GM13977 (cell line): Measurements from ENCODE around the gene KIF25.

Experiments
- DNase-seq: peaks from one replicate; pipeline ENCODE4 v3.0.0; 2012; ENCODE audit warnings: low spot score
- CTCF ChIP-seq: IDR thresholded peaks from 2 replicates; pipeline ENCODE4 v1.5.1; 2012; ENCODE audit warnings: mild to moderate bottlenecking, control low read depth; ENCODE audit not compliant: insufficient read depth; ENCODE audit errors: extremely low read depth, missing control alignments
- in situ Hi-C: fragments of 300-500 bp; cut with MboI; formaldehyde crosslinking; loops from one replicate; pipeline ENCODE4 v1.12.0; 2022; ENCODE audit warnings: low sequenced_read_pairs, low pct_unique_long_range_greater_than_20kb, mixed read lengths, inconsistent platforms; ENCODE audit not compliant: unreplicated experiment

Gene KIF25

GRCh38 chr6:168027521-168027920 is 30.1 kb downstream of the KIF25 start:
- no peak for DNase-seq
- TF ChIP-seq CTCF = no peak
- in situ Hi-C loops = no loop called here

- DNase-seq = no peak
- TF ChIP-seq CTCF = no peak
- in situ Hi-C loops = no loop called here
Measured at GRCh38 chr6:168028181-168028580, 30.7 kb downstream of the KIF25 start.

- in situ Hi-C loops = no loop called here
- no peak for TF ChIP-seq CTCF
- no peak for DNase-seq
Measured at GRCh38 chr6:168029459-168030217, 32.2 kb downstream of the KIF25 start.

GRCh38 chr6:168030218-168030746 is 32.8 kb downstream of the KIF25 start:
- in situ Hi-C loops = no loop called here
- no peak for DNase-seq
- no peak for TF ChIP-seq CTCF

GRCh38 chr6:168030908-168031307 is 33.4 kb downstream of the KIF25 start:
- no peak for DNase-seq
- in situ Hi-C loops = no loop called here
- TF ChIP-seq CTCF = no peak

GRCh38 chr6:168031411-168031971 is 34.0 kb downstream of the KIF25 start:
- DNase-seq = no peak
- in situ Hi-C loops = no loop called here
- TF ChIP-seq CTCF = no peak
